ENCODE measurements around the gene RANBP9. TPM values are rescaled to one million over a fixed set of nuclear protein-coding genes. Genes with fewer than 3 reads are reported as not detected.

The RANBP9 gene
- total and polyA plus RNA-seq, 2 of the 13 experiments (the other 11 are each of a cell fraction or from before 2014, with no cell fraction given) = 26.6 to 30.6 TPM

DNA sequence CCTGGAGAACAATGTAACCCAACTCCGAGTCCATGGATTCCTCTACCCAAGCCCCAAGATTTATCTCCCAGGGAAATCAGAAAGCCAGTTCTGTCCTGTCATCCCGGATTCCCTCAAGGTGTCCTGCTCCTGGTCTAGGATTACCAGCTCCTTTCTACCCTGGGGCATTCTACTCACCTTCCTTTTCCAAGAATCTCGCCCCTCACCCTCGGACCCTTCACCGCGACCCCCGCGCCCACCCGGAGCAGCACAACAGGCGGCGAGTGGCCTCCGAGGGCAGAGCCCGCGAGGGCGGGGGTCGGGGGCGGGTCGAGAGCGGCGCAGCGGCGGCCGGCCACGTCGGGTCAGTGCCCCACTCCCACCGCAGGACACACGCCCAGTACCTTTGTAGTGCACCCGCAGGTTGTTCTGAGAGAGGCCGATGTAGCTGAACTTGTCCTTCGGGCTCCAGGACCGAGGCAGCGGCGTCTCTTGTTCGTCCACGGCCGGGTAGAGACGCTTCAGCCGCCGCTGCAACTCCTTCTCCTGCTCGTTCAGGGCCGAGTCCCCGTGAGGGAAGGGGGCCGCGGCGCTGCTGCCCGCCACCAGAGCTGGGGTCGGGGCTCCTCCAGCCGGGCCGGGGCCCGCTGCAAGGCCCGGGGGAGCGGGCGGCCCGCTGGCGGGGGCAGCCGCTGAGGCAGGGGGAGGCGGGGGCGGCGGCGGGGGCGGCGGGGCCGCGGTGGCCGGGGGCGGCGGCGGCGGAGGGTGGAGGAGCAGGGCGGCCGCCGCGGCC, 897 bp downstream of the RANBP9 start (continued):
- no peak; the same call in 1 of the 2 replicates for TF ChIP-seq ZNF367 (CRISPR knock-in tag; IDR thresholded peaks at IDR 0.05; ENCODE audit: borderline replicate concordance)
- no peak for TF ChIP-seq ZBTB25 (CRISPR knock-in tag; IDR thresholded peaks at IDR 0.05)
- TF ChIP-seq ZFP36L2 (CRISPR knock-in tag; IDR thresholded peaks at IDR 0.05) = no peak
- peak; percentile 90 for TF ChIP-seq KMT2A (CRISPR knock-in tag; IDR thresholded peaks at IDR 0.05)
- no peak for TF ChIP-seq NPAS2 (CRISPR knock-in tag; IDR thresholded peaks at IDR 0.05; ENCODE audit: borderline replicate concordance)
- TF ChIP-seq MAF1 (CRISPR knock-in tag; IDR thresholded peaks at IDR 0.05; ENCODE audit: borderline replicate concordance) = no peak
- no peak for TF ChIP-seq CAMTA2 (CRISPR knock-in tag; IDR thresholded peaks at IDR 0.05; ENCODE audit: borderline replicate concordance)
- TF ChIP-seq, protein P1, sequence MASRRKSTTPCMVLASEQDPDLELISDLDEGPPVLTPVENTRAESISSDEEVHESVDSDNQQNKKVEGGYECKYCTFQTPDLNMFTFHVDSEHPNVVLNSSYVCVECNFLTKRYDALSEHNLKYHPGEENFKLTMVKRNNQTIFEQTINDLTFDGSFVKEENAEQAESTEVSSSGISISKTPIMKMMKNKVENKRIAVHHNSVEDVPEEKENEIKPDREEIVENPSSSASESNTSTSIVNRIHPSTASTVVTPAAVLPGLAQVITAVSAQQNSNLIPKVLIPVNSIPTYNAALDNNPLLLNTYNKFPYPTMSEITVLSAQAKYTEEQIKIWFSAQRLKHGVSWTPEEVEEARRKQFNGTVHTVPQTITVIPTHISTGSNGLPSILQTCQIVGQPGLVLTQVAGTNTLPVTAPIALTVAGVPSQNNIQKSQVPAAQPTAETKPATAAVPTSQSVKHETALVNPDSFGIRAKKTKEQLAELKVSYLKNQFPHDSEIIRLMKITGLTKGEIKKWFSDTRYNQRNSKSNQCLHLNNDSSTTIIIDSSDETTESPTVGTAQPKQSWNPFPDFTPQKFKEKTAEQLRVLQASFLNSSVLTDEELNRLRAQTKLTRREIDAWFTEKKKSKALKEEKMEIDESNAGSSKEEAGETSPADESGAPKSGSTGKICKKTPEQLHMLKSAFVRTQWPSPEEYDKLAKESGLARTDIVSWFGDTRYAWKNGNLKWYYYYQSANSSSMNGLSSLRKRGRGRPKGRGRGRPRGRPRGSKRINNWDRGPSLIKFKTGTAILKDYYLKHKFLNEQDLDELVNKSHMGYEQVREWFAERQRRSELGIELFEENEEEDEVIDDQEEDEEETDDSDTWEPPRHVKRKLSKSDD (CRISPR knock-in tag; IDR thresholded peaks at IDR 0.05; ENCODE audit: low read depth) = no peak
- TF ChIP-seq CCDC6 (CRISPR knock-in tag; IDR thresholded peaks at IDR 0.05) = peak; percentile 13; the same call in 1 of the 2 replicates
- TF ChIP-seq, protein P2, sequence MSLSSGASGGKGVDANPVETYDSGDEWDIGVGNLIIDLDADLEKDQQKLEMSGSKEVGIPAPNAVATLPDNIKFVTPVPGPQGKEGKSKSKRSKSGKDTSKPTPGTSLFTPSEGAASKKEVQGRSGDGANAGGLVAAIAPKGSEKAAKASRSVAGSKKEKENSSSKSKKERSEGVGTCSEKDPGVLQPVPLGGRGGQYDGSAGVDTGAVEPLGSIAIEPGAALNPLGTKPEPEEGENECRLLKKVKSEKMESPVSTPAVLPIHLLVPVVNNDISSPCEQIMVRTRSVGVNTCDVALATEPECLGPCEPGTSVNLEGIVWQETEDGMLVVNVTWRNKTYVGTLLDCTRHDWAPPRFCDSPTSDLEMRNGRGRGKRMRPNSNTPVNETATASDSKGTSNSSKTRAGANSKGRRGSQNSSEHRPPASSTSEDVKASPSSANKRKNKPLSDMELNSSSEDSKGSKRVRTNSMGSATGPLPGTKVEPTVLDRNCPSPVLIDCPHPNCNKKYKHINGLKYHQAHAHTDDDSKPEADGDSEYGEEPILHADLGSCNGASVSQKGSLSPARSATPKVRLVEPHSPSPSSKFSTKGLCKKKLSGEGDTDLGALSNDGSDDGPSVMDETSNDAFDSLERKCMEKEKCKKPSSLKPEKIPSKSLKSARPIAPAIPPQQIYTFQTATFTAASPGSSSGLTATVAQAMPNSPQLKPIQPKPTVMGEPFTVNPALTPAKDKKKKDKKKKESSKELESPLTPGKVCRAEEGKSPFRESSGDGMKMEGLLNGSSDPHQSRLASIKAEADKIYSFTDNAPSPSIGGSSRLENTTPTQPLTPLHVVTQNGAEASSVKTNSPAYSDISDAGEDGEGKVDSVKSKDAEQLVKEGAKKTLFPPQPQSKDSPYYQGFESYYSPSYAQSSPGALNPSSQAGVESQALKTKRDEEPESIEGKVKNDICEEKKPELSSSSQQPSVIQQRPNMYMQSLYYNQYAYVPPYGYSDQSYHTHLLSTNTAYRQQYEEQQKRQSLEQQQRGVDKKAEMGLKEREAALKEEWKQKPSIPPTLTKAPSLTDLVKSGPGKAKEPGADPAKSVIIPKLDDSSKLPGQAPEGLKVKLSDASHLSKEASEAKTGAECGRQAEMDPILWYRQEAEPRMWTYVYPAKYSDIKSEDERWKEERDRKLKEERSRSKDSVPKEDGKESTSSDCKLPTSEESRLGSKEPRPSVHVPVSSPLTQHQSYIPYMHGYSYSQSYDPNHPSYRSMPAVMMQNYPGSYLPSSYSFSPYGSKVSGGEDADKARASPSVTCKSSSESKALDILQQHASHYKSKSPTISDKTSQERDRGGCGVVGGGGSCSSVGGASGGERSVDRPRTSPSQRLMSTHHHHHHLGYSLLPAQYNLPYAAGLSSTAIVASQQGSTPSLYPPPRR (CRISPR knock-in tag; IDR thresholded peaks at IDR 0.05; ENCODE audit: borderline replicate concordance) = no peak
- TF ChIP-seq ZFP82 (CRISPR knock-in tag; IDR thresholded peaks at IDR 0.05; ENCODE audit: borderline replicate concordance) = no peak
- TF ChIP-seq NFE2L2 (IDR thresholded peaks at IDR 0.05; ENCODE audit: low read length) = no peak
- TF ChIP-seq, protein P3, sequence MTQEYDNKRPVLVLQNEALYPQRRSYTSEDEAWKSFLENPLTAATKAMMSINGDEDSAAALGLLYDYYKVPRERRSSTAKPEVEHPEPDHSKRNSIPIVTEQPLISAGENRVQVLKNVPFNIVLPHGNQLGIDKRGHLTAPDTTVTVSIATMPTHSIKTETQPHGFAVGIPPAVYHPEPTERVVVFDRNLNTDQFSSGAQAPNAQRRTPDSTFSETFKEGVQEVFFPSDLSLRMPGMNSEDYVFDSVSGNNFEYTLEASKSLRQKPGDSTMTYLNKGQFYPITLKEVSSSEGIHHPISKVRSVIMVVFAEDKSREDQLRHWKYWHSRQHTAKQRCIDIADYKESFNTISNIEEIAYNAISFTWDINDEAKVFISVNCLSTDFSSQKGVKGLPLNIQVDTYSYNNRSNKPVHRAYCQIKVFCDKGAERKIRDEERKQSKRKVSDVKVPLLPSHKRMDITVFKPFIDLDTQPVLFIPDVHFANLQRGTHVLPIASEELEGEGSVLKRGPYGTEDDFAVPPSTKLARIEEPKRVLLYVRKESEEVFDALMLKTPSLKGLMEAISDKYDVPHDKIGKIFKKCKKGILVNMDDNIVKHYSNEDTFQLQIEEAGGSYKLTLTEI (CRISPR knock-in tag; conservative IDR thresholded peaks at IDR 0.05) = no peak
- no peak for TF ChIP-seq MTA3 (CRISPR knock-in tag; IDR thresholded peaks at IDR 0.05)
- TF ChIP-seq RBFOX2 (IDR thresholded peaks at IDR 0.05; ENCODE audit: low read depth, low read length) = peak; percentile 77
- peak; percentile 50; the same call in 1 of the 2 replicates for TF ChIP-seq SPEN (CRISPR knock-in tag; IDR thresholded peaks at IDR 0.05; ENCODE audit: low read depth)
- TF ChIP-seq ADNP (CRISPR knock-in tag; IDR thresholded peaks at IDR 0.05) = no peak
